ENCODE results near the gene SKOR1.

The SKOR1 gene

GRCh38 chr15:67853454-67853853 lies 28.1 kb downstream of the SKOR1 start:
- DNase-seq (ENCODE audit: low spot score) = no peak

DNA sequence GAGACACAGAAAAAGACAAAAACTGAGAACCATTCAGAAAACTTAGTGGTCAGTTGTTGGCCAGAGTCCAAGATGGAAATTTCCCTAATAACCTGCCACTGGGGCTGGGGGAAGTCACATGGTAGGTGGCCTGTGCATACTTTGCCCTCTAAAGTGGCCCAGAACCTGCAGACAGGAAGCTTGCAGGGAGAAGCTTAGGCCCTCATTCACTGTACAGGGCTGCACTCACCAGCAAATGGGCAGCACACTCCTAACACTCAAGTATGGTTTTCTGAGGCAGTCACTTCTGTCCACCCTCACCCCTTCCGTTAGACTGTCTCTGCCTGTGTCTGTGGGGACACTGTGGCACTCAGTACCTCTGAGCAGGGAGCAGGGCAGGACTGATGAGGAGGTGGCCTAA lies 29.0 kb downstream of the SKOR1 start:
- DNase-seq (ENCODE audit: low spot score) = no peak

DNA sequence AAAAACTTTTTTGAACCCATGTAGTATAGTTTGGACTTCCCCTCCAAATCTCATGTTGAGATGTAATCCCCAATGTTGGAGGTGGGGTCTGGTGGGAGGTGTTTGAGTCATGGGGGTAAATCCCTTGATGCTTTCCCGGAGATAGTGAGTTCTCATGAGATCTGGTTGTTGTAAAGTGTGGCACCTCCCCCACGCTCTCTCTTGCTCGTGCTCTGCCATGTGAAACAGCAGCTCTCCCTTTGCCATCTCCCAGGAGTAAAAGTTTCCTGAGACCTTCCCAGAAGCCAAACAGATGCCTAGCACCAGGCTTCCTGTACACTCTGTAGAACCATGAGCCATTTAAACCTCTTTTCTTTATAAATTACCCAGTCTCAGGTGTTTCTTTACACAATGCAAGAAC lies 30.5 kb downstream of the SKOR1 start:
- no peak for DNase-seq (ENCODE audit: low spot score)

GRCh38 chr15:67857220-67857619 lies 31.9 kb downstream of the SKOR1 start:
- DNase-seq (ENCODE audit: low spot score) = peak; percentile 11

DNA sequence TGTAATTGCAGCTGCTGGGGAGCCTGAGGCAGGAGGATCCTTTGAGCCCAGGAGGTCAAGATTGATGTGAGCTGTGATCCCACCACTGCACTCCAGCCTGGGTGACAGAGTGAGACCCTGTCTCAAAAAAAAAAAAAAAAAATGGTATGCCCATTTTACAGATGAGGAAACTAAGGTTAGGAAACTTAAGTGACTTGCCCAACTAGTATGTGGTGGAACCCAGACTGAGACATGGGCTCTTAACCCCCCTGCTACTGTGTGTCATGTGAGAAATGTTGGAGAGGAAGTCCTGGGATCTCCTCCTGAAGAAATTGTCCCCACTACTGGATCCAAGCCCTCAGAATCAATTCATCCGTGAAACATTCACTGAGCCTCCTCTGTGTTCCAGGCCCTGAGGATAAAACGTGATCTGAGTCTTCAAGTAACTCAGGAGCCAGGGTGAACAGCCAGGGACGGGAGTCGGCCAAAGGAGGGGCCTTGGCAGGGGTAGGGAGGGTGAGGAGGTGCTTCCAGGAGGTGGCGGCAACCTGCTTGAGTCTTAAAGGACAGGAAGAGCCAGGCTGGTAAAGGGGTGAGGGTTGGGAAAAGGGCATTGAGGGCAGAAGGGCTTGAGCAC lies 34.1 kb downstream of the SKOR1 start:
- no peak for DNase-seq (ENCODE audit: low spot score)

DNA sequence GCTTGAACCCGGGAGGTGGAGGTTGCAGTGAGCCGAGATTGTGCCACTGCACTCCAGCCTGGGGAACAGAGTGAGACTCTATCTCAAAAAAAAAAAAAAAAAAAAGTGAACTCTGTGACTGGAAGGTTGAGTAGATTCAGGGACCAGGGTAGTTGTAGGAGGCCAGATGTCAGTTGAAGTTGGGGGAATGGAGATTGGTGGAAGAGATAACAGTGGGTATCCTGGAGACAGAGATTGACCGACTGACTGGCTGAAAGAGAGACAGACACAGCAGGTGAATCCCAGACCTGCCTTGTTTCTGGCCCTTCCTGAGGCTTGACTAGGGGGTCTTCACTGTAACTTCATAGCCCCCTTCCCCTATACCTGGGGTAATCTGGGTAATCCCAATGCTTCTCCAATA lies 36.7 kb downstream of the SKOR1 start:
- no peak for DNase-seq (ENCODE audit: low spot score)

DNA sequence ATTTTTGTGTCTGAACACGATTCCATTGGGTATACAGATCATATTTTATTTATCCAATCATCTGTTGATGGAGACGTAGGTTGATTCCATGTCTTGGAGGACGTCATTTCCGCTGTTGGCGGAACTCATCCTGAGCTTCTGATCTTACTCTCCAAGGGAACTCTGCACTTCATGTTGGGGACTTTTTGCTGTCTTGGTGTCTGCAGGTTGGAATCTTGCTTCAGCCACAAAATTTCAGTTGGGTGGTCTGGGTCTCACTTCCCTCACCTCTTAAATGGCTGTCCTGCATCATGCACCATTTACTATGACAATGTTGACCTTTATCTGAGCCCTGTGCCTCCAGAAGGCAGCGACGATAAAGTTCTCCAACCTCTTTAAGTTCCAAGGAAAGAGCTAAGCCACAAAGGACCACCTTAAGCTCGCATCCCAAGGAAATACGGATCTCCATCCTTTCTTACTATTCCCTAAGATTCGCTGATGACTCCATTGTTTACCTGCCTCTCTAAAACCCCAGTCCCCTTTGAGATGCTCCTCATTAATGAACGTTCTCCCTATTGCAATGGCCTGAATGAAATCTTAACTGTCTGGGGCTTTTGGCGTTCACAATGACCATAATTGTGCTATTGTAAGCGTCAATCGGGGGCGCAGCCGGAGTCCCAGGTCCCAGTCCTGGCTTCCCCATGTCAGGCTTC lies 37.6 kb downstream of the SKOR1 start:
- no peak for DNase-seq (ENCODE audit: low spot score)

DNA sequence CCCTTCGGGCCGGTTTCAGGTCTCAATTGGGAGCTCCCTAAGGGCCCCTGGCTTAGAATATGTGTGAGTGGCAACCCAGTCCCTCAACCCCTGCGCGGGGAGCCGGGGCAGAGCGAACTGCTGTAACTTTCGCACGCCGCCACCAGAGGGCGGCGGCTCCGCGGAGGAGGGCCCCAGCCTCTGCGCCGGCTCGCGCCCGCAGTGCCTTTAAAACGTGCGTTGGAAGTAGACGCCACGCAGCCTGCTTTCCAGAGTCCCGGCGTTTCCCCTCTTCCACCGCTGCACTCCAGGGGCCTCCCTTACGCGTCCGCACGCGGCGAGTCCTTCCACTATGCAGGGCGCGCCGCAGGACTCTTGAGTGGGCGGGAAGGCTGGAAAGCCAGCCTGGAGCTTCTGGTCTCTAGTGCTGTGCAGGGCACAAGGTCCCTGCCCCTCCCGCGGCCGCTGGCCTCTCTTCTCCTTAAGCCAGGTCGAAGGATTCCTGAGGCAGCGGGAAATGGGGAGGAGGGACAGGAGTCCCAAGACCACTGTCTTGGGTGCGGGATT lies 38.2 kb downstream of the SKOR1 start:
- peak; percentile 91 for DNase-seq (ENCODE audit: low spot score)

DNA sequence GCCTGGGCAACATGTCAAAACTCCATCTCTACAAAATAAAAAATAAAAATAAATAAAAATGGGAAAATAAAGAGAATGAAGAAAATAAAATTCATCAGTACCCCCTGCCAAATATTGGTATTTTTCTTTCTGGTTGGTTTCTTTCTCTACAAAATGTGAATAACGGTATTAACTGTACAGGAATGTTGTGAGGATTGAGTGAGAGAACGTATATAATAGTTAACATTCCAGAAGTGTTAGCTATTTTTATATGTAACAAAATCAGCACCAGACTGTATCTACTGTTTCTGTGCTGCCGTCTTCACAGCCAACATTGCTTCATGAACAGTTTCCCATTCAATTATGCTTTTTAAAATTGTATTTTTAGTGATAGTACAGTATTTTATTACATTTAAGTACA lies 40.0 kb downstream of the SKOR1 start:
- DNase-seq (ENCODE audit: low spot score) = no peak

GRCh38 chr15:67865766-67866165 lies 40.5 kb downstream of the SKOR1 start:
- DNase-seq (ENCODE audit: low spot score) = no peak

DNA sequence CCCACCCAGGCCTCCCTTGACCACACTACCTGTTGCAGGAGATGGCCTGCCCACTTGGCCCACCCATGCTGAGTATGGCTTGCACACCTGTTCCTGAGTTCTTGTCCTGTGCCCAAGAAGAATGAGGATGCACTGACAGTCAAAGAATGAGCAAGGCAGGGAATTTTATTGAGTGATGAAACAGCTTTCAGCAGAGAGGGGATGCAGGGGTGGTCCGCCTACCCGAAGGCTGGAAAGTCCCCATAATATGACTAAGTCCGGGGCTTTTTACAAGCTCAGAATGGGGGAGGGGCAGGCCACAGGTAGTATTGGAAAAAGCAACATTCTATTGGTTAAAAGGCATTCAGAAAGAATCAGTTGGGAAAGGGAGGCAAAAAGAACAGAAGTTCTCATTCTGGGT lies 44.4 kb downstream of the SKOR1 start:
- peak; percentile 5 for DNase-seq (ENCODE audit: low spot score)

GRCh38 chr15:67870868-67871408 lies 45.6 kb downstream of the SKOR1 start:
- DNase-seq (ENCODE audit: low spot score) = no peak

- peak; percentile 7 for DNase-seq (ENCODE audit: low spot score)
Measured at GRCh38 chr15:67873777-67874176, 48.5 kb downstream of the SKOR1 start.

DNA sequence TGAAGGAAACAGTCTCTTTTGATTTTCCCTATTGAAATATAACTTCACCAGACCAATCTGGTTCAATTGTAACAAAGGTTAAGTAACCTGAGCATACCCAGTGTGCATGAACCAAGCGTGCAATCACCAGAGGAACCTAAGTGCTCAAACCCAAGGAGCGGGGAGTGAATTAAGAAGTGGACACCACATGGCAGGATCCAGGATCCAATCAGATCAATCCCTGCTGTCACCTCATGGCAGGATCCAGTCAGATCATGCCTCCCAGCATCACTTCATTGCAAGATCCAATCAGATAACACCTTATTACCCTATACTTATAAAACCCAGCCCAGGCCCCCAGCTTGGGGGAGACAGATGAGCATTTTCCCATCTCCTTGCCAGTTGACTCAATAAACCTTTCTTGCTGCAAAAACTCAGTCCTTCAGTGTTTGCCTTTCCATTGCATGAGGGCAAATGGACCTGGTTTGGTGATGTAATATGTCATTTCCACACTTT lies 53.5 kb downstream of the SKOR1 start:
- DNase-seq (ENCODE audit: low spot score) = peak; percentile 20

GRCh38 chr15:67879440-67880129 lies 54.3 kb downstream of the SKOR1 start:
- peak; percentile 8 for DNase-seq (ENCODE audit: low spot score)

DNA sequence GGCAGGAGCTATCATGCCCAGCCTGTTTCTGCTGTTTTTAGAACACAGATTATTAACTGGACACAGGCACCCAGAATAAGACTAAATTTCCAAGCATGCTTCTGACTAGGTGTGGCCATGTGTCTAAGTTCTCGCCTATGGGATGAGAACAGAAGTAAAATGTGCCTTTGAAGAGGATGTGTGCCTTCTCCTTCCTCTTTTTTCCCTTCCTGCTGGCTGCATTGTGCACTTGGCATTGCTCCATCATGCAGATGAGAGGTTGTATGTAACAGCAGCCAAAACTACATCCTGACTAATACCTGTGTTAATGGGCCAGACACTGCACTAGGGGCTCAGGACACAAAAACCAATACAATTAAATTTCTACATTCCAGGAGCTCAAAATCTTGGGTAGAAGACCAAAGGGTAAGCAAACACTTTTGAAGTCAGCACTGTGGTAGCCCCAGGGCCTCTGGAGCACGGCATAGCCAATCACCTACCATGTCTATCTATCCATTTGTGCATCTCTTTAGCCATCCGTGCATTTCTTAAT lies 55.4 kb downstream of the SKOR1 start:
- no peak for DNase-seq (ENCODE audit: low spot score)

- DNase-seq (ENCODE audit: low spot score) = no peak
Measured at GRCh38 chr15:67882487-67883233, 57.4 kb downstream of the SKOR1 start.

DNA sequence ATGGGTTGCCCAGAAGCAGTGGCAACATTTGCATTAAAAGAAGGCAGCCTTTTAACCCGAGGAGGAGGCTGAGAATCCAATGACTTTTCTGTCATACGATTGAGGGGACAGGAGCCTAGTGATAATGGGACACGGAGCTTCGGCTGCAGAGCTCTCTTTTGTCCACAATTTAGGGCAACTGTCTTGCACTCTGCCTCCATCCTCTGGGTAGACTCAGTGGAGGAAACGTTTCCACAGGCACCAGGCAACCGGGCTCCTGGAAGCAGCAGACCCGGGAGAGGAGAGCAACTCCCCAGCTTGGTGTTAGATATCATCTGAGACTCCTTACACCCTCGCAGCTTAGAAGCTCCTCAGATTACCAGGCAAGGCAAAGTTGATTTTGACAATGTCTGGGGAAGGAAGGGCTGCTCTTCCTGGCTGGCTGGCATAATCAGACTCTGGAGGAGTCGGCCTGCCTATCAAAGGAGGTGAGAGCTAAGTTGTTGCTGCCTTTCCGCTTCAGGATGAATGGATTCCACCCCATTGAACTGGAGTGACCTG lies 58.0 kb downstream of the SKOR1 start:
- no peak for DNase-seq (ENCODE audit: low spot score)

GRCh38 chr15:67884009-67884408 lies 58.7 kb downstream of the SKOR1 start:
- DNase-seq (ENCODE audit: low spot score) = no peak

Data from ecto neural progenitor cell (in vitro differentiated cells).